KG1 (cell line): Measurements from ENCODE around the gene DNAH1.

Source experiments
- DNase-seq: peaks from one replicate; lab custom pipeline; 2025; lab: John Stamatoyannopoulos, UW

The DNAH1 gene

DNA sequence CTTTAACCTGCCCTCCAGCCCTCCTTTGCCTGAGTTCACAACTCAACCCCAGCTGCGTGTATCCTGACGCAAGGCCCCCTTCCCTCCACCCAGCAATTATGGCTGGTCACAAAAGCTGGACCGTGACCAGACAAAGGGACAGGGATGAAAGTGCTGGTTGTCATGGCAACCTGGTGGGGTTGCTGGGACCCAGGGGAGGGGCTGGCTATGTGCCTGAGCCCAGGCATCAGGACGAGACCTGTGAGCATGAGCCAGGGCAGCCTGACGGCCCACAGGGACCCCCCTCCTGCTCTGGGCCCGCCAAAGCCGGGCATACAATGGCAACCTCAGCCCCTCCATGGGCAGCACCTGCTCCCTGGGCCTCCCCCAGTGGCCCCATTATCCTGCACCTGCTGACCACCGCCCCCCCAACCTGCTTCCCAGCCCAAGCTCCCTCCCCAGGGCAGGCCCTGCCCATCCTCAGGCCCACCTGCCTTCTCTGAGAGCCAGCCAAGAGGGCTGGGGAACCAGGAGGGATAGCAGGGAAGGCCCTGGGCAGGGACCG, 4.5 kb upstream of the DNAH1 start:
- no peak for DNase-seq

DNA sequence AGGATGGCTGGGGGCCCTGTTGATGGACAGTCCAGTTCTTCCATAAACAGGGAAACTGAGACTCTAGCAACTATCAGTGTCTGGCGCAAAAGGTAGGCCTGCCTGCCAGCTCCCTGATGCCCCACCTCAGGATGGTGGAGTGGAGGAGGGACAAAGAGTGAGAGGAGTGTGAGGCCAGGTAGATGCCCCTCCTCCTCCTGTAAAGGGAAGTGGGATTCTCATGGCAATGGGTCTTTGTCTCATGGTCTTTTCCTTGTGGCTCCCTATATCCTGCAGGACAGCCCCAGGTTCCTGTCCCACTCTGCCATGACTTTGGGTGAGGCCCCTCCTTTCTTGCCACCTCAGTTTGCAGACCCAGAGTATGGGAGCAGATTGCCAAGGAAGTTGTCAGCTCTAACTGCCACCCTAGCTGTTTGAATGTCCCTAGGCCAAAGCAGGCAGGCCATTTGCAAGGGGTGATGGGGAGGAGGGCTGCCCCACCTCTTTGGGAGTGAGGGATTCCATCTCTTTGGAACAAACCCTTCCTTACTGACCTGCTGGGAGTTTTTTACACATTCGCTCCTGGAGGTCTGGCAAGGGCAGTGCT, 2.8 kb upstream of the DNAH1 start:
- DNase-seq = no peak

DNA sequence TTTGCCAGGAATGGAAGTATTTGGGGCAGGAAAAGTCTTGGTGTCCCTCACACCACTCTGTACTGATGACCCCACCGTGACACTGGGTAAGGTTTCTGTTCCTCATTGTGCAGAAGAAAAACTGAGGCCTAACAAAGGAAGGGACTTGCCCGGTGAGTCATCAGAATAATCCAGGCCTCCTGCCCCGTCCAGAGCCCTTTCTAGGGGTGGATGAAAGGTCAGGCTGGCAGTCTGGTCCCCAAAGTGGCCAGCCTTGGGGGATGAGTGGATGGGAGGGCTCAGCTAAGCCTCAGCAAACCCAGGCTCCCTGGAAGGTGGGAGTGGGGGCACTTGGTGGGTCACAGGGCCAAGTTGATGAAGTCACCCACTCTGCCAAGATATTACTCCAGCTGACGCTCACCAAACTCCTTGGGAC, 2.3 kb upstream of the DNAH1 start:
- DNase-seq = no peak

DNA sequence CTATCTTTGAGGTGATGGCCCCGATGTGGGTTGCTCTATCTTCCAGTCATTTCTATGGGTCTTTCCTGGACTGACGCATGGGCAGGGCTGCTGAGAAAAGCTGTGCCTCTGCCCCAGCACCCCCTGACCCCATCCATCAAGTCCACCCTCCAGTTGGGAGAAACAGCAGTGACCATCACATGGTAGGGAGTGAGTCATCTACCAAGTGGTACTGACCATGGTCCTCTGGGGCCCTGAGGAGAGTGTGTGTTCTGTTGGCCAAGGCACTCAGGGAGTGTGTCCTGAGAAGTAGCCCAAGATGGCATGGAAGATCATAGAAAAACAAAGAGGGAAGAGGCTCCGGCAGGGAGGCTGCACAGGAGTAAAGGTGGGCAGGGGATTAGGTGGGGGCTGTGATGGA, 1.6 kb upstream of the DNAH1 start:
- no peak for DNase-seq

DNA sequence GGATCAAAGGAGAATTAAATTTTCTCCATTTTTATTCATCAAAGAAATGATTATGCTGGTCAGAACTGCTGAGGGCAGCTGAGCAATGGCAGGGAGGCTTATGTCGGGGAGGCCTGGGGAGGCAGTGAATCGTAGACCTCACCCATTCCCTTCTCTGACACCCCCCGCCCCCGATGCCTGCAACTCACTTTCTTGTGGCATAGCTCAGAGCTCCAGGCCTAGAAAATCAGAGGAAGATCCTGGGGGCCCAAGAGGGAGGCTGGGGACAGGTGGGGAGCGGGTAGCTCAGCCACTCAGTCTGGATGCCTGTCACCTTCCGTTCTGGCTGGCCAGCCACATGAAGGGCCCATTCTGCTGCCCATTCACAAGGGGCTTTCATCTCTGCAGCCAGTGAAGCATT, 1.1 kb upstream of the DNAH1 start:
- no peak for DNase-seq

DNA sequence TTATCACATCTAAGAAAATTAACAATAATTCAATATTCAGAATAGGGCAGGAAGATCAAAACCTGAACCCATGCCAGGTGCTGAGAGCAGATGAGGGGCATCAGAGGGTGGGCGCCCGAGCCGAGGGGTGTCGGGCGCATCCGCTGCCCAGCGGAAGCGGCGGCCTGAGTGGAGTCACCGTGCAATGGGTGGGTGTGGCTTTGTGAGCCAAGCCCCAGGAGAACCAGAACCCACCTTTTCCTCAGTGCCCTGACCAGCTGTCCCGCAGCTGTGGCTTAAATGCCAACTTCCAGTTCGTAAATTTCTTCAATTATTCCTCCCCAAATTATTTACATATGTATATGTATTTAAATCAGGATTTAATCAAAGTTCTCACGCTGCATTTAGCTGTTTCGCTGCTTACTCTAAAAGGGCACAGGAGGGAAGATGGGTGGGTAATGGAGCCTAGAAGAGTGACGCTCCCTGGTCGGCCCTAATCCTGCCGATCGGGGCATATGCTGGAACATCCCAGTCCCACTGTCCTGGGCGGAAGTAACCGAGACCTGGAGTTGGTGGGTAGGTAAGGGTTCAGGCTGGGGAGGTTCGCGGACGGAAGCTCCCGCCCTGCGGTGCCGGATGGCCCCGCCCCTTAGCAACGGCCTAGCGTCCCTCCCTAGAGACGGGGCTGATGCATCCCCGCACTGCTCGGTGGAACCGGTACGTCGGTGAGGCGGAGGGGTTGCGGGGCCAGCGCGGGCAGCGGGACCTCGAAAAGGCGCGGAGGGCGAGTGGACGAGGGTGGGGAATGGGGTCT, 1.3 kb downstream of the DNAH1 start:
- no peak for DNase-seq

DNA sequence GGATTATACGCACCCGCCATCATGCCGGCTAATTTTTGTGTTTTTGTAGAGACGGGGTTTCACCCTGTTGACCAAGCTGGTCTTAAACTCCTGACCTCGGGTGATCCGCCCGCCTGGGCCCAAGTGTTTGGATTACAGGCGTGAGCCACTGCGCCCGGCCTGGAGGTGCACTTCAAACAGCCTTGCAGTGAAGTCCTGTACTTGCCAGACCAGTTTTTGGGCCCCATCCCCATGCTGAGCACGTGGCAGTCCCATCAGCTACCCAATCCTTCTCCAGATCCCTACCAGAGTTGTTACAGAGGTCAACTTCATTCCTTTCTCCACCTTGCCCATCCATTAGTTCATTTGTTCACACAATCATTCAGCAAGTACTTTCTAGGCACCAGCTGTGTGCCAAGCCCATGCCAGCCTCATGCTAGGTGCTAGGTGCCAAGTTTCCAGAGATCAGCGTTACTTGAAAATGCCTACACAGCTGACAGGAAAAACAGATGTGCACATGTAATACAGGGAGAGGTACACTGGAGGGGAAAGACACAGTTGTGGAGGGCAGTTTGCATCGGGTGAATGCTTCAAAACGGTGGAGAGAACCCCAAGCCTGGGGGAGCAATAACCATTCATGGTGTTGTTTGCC, 2.2 kb downstream of the DNAH1 start:
- no peak for DNase-seq

DNA sequence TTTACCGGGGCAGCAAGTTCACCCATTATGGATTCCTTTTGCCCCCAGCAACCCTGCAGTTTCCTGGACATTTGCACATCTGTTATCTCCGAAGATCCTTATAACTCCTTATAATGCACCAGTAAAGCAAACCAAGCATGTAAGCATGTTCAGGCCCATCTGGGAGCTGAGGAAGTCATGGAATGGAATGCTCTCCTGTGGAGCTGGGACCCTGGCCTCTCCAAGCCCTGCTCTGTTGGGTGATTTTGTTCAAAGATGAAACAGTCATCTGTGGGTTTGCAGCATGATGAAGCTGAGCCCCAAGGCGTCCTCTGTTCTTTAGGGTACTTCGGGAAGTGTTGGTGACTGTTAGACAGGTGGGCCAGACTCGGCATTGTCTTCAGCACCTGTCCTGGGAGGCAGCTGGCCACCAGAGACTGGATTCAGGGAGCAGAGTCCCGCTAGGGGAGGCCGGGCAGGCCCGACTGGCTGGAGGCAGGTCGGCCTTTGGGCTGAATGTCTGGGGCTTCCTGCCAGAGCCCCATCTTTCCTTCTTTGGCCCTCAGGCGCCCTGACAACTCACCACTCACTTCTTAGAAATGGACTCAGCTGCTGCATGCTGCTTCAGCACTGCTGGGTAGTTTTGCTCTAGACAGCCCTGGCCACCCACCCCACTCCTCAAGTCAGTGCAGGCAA, 3.9 kb downstream of the DNAH1 start:
- DNase-seq = no peak

DNA sequence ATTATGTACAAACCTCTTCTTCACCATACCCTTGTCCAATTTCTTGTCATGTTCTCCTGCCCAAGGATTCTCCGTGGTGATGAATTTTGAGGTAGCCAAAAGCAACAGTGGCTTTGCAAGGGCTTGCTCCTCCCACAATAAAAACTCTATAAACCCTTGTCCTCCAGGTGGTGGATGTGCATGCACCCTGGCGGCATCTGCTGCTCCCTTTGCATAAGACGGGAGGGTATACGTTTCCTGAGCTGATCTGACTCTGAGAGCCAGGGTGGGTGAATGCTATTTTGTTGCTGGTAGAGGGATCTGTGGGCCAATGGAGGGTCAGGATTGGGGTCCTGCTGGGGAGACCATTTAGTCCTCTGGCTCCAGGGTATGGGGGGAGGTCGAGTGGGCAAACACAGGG, 5.4 kb downstream of the DNAH1 start:
- DNase-seq = no peak

DNA sequence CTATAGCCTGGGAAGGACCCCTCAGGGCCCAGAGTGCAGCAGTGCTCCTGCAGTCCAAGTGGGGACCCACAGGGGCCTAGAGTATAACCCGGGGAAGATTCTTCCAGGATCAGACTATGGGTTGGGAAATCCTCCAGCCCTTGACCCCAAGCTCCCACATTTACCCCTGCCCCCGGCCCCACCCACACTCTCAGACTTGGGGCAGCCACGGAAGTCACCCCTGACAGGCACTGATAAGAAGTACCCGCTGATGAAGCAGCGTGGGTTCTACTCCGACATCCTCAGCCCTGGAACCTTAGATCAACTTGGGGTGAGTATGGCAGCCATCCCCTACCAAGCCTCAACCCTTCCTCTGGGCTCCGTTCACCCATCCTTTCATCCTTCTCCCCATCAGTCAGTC, 6.3 kb downstream of the DNAH1 start:
- no peak for DNase-seq

DNA sequence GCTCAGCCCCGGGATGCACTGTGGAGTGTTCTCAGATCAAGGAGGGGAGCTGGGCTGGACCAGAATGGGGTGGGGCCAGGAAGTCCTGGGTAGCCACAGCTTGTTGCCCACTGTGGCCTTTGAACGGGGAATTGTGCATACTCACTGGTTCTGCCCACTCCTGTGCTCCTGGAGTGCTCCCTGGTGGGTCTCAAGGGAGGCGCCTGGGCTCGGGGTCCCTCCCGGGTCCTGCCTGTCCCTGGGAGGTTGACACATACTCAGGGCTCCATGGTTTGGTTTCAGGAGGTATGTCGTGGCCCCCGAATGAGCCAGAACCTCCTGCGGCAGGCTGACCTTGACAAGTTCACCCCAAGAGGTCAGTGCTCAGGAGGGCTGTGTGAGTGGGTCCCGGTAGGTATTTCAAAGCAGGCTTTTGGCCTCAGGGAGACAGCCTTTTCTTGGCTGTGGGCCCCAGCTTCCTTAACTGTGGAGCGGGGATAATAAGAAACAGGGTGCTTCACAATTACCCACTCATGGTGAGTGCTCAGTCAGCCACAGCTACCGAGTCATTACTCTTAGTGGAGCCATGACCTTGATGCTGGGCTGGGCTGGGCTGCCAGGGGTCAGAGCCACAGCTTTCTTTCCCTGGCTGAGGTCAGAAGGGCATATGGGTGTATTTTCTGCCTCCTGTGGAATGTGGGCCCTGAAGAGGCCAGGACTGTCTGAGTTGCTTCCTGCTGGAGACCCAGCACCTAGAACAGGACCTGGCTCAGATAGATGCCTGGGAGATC, 7.6 kb downstream of the DNAH1 start:
- no peak for DNase-seq

DNA sequence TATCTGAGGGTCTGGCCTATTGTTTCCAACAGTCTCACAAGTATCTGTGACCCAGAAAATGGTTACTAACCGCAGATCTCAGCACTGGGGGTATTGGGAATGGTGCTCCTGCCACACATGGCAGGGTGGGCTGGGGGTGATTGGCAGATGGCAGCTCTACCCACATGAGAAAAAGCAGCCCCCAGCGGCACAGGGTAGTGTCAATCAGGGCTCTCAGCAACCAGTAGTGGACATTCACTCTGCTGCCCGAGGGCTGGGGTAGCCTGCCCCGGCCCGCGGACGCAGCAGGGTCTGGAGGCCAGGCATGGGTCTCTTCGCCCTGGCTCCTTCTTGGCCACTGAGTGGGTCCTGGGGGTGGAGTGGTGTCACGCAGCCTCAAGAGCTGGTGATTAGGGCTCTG, 8.6 kb downstream of the DNAH1 start:
- no peak for DNase-seq

DNA sequence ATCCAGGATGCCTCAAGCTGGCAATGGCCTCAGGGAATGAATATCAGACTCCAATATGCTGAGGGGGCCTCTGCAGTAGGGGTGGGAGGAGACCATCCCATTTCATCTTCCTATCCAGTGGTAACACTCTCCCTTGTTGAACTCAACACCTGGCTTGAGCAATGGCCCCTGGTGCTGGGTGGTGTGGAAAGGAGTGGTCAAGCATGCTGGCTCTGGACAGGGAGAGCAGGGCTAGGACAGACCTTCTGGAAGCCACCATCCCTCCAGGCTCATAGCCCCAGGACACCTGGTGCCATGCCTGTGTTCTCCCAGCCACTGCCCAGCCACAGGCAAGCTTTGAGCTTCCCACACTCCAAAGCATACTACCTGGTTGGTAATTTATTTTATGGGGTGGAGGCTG, 9.6 kb downstream of the DNAH1 start:
- no peak for DNase-seq

DNA sequence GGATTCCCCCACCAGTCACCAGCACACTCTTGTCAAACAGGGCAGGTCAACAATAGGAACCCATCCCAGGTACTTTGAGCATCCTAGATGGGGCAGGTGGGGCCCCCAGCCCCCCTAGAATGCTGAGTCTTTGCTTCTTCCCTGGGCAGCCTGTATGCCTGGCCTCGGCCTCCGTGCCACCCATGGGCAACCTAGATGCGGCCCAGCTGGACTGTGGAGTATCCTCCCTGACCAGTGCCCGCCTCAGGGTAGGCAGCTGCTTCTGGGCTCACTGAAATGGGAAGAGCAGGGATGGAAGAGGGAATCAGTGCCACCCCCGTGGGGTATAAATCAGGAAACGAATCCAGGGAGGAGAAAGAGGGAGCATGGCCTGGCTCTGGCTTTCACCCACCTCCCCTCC, 10.9 kb downstream of the DNAH1 start:
- no peak for DNase-seq

DNA sequence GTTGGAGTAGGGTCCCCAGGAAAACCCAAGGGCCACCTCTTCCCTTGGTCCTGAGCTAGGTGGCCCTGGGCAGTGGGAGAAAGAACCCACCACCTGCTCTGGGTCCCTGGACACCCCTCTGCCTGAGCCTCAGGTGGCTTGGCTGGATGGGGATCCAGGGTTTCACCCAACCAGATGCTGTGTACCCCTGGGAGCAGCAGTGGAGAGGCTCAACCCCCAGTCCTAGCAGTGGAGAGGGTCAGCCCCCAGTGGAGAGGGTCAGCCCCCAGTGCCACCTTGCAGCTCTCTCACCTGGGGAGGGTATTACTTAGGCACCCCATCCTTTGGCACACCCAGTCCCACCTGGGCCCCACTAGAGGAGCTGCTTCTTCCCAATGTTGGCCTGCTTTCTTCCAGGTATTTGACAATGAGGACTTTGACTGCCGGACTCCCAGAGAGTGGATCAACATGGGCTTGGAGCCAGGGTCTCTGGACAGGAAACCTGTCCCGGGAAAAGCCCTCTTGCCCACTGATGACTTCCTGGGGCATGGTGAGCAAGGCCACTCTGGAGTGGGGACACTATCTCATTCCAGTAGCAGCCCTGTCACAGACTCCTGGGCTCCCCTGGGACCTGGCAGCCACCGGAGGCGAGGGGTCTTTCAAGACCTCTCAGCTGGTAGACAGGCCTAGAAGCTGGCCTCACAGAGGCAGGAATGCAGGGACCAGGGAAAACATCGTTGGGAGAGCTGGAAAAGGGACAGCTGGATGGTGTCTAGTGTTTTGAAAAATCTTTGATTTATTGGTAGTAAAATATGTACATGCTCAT, 11.6 kb downstream of the DNAH1 start:
- DNase-seq = no peak

DNA sequence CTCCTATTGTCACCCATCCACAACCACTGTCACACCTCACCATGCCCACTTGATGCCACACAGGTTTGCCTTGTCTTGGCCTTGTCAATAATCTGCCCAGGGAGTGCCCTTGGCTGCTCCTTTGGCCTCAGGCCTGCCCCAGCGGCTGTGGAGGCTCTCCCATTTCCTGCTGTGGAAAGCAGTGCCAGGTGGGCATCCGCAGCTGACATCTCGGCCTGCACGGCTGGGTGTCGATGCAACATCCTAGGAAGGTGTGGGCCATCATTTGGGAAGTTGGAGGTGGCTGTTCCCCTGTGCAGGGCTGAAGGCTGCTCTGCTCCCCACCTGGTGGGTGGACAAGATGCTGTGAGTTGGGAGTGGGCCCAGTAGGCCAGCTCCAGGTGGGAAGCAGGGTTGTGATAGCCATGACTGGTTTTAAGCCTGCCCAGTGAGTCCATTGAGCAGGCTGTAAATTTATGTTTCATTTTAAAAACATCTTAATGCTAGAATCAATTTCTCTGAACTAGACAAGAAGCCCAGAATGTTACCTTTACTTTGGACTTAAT, 12.5 kb downstream of the DNAH1 start:
- no peak for DNase-seq

DNA sequence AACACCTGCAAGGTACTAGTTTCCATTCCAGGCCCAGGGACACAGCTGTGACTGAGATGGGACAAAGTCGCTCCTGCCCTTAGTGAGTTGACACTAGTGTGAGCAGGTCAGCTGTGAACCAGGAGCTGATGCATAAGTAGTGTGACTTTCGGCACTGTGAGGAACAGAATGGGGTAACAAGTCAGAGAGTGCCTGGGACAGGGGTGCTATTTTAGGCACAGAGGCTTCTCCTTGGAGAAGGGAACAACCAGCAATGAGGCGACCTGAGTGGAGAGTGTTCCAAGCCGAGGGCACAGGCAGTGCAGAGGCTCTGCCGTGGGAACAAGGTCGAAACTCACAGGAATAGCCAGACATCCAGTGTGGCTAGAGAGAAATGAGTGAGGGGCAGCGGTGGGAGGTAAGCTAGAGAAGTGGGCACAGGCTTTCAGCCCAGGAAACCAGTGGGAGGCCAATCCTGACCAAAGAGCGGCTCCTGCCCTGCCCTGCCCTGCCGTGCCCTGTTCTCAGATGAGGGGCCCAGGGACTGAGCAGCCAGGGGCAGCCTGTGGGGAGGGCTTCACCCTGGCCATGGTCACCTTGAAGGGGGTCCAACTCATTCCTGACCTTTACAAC, 14.2 kb downstream of the DNAH1 start:
- no peak for DNase-seq

DNA sequence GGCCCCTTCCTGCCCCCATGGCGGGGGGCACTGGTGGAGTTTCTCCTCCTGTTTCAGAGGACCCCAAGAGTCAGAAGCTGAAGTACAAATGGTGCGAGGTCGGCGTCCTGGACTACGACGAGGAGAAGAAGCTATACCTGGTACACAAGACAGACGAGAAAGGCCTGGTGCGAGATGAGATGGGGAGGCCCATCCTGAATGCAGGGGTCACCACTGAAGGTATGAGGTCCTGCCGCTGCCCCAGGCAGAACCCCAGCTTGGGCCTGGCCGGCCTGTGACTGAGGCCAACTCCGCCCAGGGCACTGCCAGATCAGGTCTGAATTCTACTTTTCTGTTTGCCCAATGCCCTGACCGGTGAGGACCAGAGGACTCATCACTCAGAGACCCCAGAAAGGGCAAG, 15.0 kb downstream of the DNAH1 start:
- no peak for DNase-seq

DNA sequence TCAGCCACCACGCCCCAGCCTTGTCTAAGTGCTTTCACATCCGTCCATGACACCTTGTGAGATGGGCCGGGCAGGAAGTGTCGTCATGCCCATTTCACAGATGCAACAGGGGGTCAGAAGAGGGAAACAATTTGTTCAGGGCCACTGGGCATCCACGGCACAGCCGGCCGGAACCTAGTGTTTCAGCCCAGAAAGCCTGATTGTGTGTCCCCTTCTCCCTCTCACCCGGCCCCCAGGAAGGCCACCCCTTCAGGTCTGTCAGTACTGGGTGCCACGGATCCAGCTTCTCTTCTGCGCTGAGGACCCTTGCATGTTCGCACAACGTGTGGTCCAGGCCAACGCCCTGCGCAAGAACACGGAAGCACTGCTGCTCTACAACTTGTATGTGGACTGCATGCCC, 15.8 kb downstream of the DNAH1 start:
- no peak for DNase-seq

DNA sequence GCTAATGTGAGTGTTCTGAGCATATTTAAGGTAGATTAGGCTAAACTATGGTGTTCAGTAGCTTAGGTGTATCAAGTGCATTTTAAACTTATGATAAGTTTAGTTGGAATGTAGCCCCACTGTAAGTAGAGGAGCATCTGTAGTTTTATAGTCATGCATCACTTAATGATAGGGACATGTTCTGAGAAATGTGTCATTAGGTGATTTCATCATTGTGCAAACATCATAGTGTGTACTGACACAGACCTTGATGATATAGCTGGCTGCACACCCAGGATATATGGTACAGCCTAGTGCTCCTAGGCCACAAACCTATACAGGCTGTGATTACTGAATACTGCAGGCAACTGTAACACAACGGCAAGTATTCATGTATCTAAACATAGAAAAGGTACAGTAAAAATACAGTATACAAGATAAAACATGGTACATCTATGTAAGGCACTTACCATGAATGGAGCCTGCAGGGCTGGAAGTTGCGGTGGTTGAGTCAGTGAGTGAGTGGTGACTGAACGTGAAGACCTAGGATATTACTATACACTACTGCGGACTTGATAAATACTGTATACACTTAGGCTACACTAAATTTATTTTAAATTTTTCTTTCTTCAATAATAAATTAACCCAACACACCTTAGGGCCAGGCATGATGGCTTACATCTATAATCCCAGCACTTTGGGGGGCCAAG, 17.9 kb downstream of the DNAH1 start:
- no peak for DNase-seq
